ENCODE results near the gene SNAP47.

Gene SNAP47

DNA sequence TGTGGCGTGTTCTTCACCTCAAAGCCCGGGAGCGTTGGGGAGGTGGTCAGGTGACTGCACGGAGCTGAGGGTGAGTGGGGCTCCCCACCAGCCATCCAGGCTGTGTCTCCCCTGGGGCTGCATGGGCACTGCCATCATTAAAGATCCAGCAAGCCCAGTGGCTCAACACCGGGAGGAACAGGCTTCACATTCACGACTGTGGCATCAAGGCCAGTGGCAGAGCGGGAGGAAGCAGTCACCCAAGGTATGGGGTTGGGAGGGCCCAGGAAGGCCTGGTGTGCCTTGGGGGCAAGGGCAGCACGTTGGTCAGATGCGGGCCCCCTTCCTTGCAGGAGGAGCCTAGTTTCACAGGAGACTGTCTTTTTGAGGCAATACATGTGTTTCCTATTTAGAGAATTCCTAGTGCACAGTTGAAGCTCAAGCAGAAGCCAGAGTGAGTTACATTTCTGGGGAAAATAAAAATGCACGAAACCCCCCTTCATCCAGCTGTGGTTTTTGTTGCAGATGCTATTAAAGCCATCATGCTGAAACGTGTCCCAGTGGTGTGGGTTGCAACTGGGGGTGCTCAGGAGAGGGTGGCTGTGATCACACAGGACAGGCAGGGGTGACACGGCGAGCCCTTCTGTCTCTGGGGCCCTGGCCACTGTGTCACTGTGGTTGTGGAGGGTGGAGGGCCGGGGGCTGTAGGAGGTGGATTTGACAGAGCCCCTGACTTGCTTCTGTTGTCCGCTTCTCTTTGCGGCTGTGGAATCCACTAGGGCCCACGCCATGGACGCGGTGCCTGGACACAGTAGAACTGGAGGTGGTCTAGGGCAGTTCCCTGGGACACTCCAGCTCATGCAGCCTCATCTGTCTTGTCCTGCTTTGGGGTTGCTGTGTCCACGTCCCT, 34.1 kb downstream of the SNAP47 start:
- no peak for DNase-seq (ENCODE audit: low read depth)

DNA sequence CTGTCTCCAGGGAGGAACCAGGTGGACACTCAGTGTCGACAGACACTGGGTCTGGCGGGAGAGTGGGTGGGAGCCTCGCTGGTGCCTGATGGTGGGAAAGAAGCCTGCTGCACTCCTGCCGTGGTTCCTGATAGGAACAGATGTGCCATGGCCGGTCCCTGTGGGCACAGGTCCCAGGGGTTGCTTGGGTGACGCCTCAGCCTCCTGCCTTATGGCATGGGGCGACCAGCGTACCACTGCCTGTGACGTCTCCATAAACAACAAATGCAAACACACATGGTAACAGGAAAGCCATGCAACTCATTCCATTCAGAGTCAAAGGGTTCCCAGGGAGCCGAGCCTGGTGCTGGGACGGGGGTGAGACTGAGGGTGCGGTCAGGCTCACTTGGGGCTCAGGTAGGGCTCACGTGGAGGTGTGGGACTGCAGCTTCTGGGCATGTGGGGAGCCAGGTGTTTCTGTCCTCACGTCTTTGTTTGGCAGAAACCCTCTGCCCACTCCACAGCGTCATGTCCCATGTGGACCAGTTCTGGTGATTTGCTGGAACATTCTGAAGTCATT, 34.8 kb downstream of the SNAP47 start:
- DNase-seq (ENCODE audit: low read depth), result no peak

- no peak for DNase-seq (ENCODE audit: low read depth)
Observed at GRCh38 chr1:227770812-227771211, 35.6 kb downstream of the SNAP47 start.

DNA sequence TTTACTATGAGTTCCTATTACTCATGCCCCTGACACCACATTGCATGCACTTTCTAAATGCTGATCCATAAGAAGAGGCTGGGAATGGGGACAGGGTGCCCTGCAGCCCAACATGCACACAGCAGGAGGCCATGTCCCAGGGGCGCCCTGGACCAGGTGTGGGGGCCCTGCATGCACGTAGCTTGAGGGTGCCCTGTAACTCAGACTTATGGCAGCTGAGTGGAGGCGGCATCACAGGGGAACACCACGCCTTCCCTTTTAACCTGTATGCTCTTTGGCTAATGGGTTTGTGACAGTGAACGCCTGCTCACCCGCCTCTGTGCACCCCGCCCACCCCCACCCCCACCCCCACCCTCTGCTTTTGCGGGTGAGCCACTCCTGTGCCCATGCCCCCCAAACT, 36.1 kb downstream of the SNAP47 start:
- no peak for DNase-seq (ENCODE audit: low read depth)

DNA sequence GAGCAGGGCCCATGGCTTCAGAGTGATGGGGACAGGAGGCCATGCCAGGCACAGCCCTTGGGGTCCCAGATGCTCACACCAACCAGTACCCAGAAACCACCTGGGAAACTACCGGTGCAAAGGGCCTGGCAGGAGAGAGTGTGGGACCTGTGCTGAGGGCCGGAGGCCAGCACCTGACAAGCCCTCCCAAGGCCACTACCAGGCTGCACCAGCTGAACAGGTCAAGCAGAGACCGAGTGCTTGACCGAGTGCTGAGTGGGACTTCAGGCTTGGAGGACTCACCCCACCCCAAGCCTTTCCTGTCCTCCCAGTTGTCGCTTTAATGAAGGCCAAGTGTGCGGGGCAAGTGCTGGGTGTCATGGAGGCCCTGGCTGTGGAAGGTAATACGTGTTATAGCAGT, 36.5 kb downstream of the SNAP47 start:
- no peak for DNase-seq (ENCODE audit: low read depth)

GRCh38 chr1:227773558-227773957, 38.3 kb downstream of the SNAP47 start:
- no peak for DNase-seq (ENCODE audit: low read depth)

DNA sequence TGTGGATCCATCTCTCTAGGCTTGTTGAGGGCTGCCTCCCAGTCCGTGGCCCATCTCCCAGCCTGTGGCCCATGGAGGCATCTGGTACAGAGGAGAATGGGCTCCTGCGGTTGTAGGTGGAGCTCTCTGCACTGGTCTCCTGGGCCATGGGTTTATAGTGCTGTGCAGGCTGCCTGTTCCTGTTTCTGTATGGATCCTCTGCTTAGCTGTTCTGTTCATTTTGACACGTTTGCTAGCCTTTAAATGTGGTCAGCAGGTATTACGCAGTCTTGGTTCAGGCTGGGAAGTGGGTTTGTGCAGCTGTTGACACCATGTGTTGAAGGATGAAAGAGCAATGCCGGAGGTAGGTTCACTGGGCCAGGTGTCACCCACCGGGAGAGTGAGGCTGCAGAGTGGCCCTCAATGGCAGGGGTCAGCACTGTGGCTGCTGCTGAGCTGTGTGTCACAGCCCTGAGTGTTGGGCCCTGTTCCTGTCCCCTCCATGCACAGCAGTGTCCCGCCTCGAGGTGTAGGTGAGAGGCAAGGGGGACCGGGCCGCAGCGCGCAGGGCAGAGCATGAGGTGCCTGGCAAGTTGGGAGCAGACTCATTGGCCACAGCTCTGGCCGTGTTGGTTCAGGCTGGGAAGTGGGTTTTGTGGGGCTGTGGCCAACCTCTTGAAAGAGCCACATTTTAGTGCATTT, 39.0 kb downstream of the SNAP47 start:
- no peak for DNase-seq (ENCODE audit: low read depth)

- DNase-seq (ENCODE audit: low read depth), result no peak
Observed at GRCh38 chr1:227774821-227775661, 39.8 kb downstream of the SNAP47 start.

- no peak for DNase-seq (ENCODE audit: low read depth)
Observed at GRCh38 chr1:227775841-227776240, 40.6 kb downstream of the SNAP47 start.

DNA sequence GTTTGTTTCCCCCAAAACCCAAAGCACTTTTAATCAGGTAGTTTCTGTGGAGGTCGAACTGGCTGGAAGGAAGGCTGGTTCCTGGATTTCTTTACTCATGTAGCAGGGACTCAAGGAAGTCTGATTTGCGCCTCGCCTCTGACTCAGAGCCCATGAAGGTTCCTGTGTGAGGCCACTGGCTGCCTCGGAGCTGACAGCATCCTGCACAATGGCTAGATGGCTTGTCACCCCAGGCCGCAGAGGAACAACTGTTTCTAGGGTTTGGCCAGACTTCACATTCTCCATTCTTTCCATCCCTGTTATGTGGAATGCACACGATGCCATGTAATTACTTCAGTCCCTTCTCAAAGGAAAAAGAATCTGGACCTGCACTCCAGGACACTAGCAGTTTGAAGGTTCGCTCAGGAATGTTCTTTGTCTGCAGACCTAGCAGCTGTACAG, 41.1 kb downstream of the SNAP47 start:
- no peak for DNase-seq (ENCODE audit: low read depth)

GRCh38 chr1:227777156-227777555, 41.9 kb downstream of the SNAP47 start:
- no peak for DNase-seq (ENCODE audit: low read depth)

GRCh38 chr1:227777646-227778045, 42.4 kb downstream of the SNAP47 start:
- no peak for DNase-seq (ENCODE audit: low read depth)

DNA sequence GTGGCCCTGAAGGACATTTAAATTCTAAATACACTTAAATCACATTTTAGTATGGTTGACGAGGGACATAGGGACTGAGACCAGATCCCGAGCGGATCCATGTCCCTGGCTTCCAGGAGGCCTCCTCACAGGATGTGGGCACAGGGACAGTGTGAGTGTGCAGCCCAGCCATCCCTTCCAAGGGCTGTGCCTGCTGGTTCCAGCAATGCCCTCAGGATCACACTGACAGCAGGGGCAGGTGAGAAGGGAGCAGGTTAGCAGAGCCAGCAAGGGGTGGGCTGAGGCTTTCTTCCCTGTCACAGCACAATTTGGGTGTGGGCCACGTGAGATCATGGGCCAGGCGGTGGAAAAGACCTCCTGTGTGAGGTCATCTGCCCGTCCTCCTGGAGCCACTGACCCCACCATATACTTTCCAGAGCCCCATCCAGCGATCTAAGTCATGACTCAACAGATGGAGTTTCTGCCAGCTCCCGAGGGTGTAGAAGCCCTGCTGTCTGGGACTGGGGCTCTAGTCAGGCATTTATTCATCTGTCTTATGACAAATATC, 43.2 kb downstream of the SNAP47 start:
- DNase-seq (ENCODE audit: low read depth), result no peak

- no peak for DNase-seq (ENCODE audit: low read depth)
Observed at GRCh38 chr1:227779021-227779441, 43.8 kb downstream of the SNAP47 start.

- no peak for DNase-seq (ENCODE audit: low read depth)
Observed at GRCh38 chr1:227779685-227780084, 44.5 kb downstream of the SNAP47 start.

DNA sequence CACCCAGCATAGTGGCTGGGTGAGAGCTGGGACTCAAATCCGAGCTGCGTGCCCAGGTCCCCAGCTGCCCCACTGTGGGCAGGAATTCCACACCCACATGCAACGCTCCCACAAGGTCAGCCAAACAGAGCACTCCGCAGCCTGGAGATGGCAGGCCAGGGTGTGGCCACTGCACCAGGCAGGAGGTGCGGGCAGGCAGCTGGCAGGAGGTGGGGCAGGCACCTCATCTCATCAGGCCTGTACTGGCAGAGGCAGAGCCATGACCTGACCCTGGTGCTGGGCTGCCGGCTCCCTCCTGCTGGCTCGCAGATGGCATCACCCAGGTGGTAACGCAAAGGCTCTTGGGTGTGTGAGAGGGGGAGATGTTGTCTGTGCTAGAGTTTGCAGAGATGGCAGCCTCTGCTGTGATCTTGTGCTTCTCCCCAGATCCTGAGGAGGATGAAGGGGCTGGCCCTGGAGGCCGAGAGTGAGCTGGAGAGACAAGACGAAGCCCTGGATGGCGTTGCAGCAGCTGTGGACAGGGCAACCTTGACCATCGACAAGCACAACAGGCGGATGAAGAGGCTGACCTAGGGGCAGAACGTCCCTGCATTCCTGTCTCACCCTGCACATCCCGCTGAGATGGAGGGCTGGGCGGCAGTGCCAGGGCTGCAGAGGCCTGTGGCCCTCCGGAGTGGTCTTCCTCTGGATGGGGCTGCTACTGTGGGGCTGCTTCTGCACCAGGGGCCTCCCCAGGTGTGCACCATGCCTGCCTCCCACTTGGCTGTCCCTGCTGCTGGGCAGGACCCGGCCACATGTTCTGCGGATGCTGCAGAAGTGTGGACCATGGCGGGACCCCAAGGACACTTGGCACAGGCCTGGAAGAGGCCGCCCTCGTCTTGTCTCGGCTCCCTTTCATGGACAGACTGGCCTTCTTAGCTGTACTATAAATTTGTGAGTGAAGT, 45.1 kb downstream of the SNAP47 start:
- DNase-seq (ENCODE audit: low read depth), result no peak

- no peak for DNase-seq (ENCODE audit: low read depth)
Observed at GRCh38 chr1:227781314-227781930, 46.2 kb downstream of the SNAP47 start.

- no peak for DNase-seq (ENCODE audit: low read depth)
Observed at GRCh38 chr1:227782226-227782625, 47.0 kb downstream of the SNAP47 start.

DNA sequence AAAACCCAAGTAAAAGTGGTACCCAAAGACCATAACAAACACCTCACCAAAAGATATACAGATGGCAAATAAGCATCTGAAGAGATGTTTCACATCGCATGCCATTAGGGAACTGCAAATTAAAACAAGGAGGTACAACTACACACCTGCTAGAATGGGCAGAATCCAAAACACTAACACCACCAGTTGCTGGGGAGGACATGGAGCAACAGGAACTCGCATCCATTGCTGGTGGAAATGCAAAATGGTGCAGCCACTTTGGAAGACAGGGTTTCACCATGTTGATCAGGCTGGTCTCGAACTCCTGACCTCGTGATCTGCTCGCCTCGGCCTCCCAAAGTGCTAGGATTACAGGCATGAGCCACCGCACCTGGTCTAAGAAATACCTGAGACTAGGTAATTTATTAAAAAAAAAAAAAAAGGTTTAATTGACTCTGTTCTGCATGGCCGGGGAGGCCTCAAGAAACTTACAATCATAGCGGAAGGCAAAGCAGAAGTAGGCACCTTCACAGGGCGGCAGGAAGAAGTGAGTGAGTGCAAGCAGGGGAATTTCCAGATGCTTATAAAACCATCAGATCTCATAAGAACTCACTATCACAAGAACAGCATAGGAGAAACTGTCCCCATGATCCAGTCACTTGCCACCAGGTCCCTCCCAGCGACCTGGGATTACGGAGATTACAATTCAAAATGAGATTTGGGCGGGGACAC, 50.0 kb downstream of the SNAP47 start:
- DNase-seq (ENCODE audit: low read depth), result no peak

Measured in stimulated activated CD8-positive, alpha-beta memory T cell treated with anti-CD3 and anti-CD28 coated beads, Interleukin-7, amount 100 ng/mL, for 24 hours (primary cell).